IPS-NIHi7 (cell line): ENCODE results near the gene PHF14.
"Not testable (repeated sequence)": the region's sequence is repeated elsewhere in the genome, so short reads cannot be mapped to it uniquely, and the experiment has no call there.

Experiments
- DNase-seq: peaks from one replicate; pipeline ENCODE4 v3.0.0; 2012; ENCODE audit warnings: mixed read lengths; ENCODE audit errors: extremely low spot score

PHF14 gene, protein sequence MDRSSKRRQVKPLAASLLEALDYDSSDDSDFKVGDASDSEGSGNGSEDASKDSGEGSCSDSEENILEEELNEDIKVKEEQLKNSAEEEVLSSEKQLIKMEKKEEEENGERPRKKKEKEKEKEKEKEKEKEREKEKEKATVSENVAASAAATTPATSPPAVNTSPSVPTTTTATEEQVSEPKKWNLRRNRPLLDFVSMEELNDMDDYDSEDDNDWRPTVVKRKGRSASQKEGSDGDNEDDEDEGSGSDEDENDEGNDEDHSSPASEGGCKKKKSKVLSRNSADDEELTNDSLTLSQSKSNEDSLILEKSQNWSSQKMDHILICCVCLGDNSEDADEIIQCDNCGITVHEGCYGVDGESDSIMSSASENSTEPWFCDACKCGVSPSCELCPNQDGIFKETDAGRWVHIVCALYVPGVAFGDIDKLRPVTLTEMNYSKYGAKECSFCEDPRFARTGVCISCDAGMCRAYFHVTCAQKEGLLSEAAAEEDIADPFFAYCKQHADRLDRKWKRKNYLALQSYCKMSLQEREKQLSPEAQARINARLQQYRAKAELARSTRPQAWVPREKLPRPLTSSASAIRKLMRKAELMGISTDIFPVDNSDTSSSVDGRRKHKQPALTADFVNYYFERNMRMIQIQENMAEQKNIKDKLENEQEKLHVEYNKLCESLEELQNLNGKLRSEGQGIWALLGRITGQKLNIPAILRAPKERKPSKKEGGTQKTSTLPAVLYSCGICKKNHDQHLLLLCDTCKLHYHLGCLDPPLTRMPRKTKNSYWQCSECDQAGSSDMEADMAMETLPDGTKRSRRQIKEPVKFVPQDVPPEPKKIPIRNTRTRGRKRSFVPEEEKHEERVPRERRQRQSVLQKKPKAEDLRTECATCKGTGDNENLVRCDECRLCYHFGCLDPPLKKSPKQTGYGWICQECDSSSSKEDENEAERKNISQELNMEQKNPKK

DNA sequence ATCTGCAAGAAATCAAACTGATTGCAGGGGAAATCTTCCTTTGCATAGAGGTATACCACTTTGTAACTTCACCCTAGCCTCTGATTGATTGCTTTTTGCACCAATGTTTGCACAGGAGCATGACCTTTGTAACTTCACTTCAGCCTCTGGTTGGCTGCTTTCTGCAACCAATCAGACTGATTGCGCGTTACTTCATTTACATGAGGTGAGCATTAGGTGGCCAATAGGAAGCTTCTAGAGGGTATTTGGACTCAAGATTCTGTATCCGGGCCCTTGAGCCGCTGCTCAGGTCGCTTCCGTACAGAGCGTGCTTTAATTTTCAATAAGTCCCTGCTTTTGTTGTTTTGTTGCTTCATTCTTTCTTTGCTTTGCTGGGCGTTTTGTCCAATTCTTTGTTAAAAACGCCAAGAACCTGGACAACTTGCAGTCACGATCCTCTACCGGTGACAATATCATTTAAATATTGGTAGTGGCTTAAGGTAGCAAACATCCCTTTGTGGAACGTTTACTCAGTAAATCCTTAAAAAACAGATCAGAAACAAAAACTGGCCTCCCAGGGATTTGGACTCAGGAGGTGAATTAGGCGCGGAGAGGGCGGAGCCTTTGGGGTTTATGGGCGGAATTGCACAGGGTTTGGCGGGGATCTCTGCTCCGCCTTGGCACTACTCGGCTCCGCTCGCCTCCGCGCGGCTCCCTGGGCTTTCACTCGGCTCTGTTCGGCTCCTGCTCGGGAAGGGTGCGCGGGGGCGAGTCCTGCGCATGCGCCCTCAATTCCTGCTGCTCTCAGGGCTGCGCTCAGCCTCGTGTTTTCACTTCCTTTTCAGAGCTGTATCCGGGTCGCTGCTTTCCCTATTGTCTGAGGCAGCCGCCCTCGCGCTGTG lies at the start of gene PHF14:
Gene PHF14, plus strand, starts transcription at position 812 of the 881 bp plus-strand sequence. CDS start 452 bp downstream, outside the sequence.
- DNase-seq: peak; percentile 97

DNA sequence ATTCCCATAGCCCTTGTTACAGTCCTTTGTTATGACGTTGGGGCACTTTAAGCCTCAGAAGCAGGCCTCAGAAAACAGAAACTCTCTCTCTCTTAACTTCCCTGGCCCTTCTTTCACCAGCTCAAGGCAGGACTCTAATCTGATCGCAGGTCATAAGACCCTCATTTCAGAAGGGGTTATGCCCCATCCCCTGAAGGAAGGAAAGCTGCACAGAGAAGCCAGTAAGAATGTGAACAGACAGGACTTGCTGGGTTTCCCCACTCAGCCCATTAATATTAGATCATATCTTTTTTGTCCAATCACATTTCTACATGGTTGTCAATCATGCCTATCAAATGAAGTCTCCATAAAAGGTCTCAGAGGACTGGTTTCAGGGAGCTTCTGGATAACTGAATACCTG lies 49.3 kb upstream of the PHF14 start:
- DNase-seq: no peak

DNA sequence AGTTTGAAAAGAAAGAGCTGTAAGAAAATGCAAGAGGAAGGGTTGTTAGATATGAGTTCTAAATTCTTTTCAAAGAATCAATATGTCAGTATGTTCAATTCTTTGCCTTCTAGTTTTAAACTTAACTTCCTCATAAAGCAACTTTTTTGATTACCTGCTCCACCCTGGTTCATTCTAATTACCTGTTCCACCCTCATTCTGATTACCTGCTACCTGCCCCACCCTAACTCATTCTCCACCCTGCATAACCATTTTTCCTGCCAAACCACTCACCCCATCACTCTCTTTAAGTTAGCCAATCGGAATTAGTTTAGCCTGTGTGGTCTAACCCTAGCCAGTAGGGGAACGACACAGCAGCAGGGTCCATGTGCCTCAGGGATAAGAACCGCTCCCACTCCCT lies 45.5 kb upstream of the PHF14 start:
- not testable (repeated sequence) for DNase-seq

DNA sequence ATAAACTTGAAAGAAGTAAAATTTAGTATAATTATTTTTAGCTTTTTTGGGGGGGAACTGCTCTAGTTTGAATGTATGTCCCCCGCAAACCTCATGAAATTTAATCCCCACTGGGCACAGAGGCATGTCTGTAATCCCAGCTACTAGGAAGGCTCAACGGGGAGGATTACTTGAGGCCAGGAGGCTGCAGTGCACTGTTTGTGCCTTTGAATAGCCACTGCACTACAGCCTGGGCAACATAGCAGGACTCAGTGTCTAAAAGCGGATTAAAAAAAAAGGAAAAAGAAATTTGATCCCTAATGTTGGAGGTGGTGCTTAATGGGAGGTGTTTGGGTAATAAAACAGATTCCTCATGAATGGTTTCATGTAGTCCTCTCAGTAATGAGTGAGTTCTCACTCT lies 43.1 kb upstream of the PHF14 start:
- DNase-seq: no peak

DNA sequence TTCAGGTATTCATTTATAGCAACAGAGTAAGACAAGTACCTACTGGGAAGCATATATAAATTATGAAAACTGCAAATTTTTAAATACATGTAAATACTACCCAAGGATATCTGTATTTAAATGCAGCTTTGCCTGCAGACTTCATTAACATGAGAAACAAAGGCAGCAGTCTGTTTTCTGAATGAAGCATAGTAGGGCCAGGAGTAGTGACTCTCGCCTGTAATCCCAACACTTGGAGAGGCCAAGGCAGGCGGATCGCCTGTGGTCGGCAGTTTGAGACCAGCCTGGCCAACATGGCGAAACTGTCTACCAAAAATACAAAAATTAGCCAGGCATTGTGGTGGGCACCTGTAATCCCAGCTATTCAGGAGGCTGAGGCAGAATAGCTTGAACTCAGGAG lies 42.5 kb upstream of the PHF14 start:
- peak; percentile 26 for DNase-seq

DNA sequence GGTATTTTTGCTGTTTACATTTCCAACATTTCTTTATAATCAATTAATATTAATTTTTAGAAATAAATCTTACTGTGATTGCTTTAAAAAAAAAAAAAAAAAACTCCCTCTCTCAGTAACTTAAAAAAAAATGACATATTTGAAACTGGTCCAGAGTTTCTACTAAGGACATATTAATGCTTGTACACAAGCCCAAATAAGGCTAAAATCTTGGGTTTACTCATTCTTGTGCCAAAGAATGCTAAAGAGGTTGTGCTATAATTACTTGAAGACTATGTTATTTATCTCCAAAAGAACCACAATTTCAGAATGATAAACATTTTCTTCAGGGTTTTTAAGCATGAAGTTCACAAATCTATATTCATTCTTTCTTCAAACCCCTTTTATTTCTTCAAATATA lies 39.4 kb upstream of the PHF14 start:
- no peak for DNase-seq

DNA sequence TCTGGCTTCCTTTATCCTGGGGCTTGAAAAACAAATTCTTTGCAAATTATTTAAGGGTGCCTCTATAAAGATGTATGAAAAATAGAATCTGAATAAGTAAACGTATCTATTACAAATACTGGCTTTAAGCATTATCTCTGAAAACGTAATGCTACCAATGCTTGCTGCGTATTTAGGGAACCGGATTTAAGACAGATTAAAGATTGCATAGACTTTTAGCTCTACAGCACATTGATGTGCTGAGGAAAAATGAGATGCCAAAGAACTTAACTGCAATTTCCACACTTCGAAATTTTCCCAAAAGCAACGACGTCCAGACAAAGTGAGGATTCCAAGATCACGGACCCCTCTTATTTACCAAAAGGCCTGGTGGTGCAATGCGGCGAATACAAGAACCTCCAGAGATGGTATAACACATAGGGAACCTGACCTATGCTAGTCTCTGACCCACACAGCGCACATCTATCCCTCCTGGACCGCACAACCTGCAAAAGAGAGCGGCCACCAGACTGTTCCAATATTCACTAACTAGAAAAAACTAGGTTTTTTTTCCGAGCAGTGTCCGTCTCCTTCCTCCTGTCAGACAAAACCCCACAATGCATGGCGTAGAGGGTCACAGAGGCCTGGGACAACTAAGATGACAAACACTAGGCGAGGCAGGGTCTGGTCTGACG lies 34.3 kb upstream of the PHF14 start:
- DNase-seq: peak; percentile 20

DNA sequence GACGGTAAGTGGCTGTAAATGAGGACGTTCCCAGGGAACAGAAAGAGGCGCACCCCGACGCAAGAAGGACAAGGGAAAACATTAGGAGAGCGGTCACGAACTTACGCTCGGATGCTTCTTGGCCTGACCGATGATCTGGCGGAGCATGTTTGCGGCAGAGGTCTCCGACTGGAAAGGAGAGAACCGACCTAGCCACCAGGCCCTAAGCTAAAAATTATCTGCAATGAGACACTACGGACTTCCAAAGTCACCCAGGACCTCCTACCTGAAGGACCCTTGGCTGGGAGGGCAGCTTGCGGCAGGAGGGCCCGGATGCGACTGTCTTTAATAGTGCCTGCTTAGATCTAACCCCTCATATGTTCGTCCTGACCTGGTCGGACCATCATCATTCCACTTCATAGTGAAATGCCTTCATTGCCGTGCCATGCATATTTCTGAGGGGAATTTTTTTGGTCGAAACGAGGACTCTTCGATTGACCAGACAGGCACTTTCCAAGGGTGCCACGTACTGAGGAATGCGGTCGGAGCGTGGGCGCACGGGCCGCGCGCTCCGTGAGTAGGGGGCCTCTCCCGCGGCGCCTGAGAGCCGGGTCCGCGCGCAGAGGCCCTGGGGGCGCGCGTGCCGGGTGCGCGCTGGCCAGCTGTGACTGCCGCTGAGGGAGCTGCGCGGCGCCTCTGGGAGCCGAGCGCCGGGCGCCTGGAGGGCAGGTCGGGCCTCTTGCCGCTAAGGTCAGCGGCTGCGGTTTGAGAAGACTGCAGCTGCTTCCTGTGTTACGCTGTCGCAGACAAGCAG lies 33.6 kb upstream of the PHF14 start:
- peak; percentile 97 for DNase-seq

DNA sequence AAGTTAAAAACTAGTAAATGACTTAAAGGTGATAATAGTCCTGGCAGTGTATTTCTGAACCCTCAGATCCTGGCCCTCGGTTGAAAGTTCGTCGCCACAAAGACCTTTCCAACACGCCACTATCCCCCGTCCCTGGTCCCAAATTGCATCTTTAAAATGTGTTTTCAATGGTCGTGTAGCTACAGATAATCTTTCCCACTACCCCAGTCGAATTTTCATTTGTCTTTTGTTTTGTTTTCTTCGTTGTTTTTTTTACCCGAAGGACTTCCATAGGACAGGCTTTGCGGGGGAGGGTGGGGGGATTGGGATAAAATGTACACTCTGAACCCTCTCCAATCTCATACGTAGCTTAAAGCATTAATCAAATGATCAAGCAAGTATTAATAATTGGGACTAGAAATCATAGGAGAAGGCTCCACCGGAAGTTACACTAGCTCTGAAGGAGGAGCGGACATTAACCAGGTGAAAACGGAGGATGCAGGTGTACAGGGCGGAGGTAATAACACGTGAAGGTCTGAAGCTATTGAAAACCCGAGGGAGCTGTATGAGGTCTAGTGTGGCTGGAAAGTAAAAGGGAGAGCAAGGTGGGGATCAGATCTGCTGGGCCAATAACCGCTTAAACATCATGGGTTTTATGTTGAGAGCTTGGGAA lies 32.8 kb upstream of the PHF14 start:
- DNase-seq: no peak

DNA sequence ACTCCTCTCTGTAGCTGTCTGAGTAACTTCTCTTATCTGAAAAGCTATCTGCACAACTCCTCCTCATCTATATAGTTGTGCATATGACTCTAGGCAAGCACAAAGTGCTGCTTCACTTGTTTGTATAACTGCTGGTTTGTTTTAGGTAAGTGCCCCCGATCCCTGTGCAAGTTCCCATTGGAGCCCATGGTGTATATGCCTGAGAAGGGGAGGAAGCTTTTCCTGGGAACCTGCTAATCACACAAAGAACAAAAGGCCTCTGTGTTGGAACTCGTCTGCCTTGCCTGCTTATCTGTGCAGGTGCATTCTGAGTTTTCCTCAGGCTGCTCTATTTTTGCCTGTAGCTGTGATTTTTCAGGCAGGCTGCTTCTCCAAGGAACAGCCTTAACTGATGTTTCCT lies 23.2 kb upstream of the PHF14 start:
- no peak for DNase-seq

DNA sequence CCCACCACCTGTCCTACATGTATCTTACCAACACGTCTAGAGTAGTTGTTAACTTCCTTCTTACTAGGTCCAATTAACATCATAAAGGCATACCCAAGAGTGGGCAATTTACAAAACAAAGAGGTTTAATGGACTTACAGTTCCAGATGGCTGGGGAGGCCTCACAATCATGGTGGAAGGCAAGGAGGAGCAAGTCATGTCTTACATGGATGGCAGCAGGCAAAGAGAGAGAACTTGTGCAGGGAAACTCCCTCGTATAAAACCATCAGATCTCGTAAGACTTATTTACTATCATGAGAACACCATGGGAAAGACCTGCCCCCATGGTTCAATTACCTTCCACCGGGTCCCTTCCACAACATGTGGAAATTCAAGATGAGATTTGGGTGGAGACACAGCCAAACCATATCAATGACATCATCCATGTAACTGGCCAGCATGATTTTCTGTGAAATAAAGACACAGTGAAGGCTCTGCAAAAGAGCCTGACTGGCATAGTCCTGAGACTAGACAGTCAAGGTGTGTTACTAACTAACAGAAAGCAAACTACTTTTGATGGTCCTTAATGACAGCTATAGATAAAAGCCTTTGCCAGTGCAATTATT lies 22.6 kb upstream of the PHF14 start:
- DNase-seq: not testable (repeated sequence)

DNA sequence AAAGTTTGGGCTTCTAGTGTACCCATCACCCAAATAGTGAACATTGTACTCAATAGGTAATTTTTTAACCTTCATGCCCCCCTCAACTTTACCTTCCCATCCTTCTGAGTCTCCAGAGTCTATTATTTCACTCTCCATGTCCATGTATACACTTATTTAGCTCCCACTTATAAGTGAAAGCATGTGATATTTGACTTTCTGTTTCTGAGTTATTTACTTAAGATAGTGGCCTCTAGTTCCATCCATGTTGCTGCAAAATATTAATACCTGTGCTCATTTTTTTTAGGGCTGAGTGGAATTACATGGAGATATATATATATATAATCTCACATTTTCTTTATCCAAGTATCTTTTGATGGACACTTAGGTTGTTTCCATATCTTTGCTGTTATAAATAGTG lies 21.1 kb upstream of the PHF14 start:
- DNase-seq: no peak

DNA sequence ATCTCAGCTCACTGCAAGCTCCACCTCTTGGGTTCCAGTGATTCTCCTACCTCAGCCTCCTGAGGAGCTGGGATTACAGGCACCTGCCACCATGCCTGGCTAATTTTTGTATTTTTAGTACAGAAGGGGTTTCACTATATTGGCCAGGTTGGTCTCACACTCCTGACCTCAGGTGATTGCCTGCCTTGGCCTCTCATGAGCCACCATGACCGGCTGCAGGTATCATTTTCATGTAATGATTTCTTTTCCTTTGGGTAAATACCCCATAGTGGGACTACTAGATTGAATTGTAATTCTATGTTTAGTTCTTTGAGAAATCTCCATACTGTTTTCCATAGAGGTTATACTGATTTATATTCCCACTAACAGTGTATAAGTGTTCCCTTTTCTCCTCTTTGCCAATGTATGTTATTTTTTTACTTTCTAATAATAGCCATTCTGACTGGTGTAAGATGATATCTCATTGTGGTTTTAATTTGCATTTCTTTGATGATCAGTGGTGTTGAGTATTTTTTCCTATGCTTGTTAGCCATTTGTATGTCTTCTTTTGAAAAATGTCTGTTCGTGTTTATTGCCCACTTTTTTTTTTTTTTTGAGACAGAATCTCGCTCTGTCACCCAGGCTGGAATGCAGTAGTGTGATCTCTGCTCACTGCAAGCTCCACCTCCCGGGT lies 20.5 kb upstream of the PHF14 start:
- not testable (repeated sequence) for DNase-seq

DNA sequence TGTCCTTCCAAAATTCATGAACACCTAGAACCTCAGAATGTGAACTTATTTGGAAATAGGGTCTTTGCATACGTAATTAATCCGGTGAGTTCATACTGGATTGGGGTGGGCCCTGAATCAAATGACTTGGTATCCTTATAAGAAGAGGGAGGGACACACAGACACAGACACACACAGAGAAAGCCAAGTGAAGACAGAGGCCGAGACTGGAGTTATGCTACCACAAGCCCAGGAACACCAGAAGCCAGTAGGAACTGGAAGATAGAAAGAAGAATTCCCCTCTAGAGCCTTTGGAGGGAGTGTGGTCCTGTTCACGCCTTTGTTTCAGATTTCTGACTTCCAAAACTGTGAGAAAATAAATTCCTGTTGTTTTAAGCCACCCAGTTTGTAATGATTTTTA lies 17.1 kb upstream of the PHF14 start:
- DNase-seq: no peak

DNA sequence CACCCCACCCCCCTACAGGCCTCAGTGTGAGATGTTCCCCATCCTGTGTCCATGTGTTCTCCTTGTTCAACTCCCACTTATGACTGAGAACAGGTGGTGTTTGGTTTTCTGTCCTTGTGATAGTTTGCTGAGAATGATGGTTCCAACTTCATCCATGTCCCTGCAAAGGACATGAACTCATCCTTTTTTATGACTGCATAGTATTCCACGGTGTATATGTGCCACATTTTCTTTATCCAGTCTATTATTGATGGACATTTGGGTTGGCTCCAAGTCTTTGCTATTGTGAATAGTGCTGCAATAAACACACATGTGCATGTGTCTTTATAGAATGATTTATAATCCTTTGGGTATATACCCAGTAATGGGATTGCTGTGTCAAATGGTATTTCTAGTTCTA lies 13.4 kb upstream of the PHF14 start:
- not testable (repeated sequence) for DNase-seq

DNA sequence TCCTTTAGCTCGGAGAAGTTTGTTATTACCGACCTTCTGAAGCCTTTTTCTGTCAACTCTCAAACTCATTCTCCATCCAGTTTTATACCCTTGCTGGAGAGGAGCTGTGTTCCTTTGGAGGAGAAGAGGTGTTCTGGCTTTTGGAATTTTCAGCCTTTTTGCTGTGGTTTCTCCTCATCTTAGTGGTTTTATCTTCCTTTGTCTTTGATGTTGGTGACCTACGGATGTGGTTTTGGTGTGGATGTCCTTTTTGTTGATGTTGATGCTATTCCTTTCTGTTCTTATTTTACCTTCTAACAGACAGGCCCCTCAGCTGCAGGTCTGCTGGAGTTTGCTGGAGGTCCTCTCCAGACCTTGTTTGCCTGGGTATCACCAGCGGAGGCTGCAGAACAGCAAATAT lies 8.7 kb upstream of the PHF14 start:
- not testable (repeated sequence) for DNase-seq

DNA sequence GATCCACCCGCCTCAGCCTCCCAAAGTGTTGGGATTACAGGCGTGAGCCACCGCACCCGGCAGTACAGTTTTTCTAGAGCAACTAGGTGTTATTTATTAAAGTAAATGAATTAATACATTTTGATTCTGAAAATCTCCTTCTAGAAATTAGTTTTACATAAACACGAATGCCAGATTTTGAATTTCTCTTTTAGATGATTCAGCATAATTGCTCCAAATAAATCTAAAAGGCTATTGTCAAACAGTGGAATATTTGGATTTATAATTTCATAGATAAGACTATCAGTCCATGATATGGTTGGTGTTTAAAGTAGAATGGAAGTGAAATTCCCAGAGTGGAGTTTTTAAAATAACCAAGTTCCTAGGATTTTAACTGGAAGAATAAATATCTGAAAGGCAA lies 1.5 kb upstream of the PHF14 start:
- no peak for DNase-seq
